Calu3 (cell line): ENCODE measurements around the gene HBD. TPM values are rescaled to one million over a fixed set of nuclear protein-coding genes. Genes with fewer than 3 reads are reported as not detected.

Experiments used
- BruUV-seq: library from RNA; stranded (reverse); fragments of 400-500 nt; replicated peaks from 2 replicates; lab custom pipeline; 2021; lab: Mats Ljungman, UMichigan
- CTCF ChIA-PET: fragments of 300-600 bp; sonication (Branson Sonifier 250); formaldehyde crosslinking; loops from one replicate; lab custom pipeline; 2022; ENCODE audit warnings: antibody characterized with exemption; lab: Charles Lee
- DNase-seq: peaks from one replicate; pipeline ENCODE4 v3.0.0; 2022
- H3K27ac Mint-ChIP-seq: one replicate; pipeline ENCODE4 v1.8.0; 2022; ENCODE audit warnings: mixed read lengths; ENCODE audit not compliant: unreplicated experiment
- H3K27me3 Mint-ChIP-seq: one replicate; pipeline ENCODE4 v1.8.0; 2022; ENCODE audit warnings: mixed read lengths; ENCODE audit not compliant: unreplicated experiment
- H3K36me3 Mint-ChIP-seq: one replicate; pipeline ENCODE4 v1.8.0; 2022; ENCODE audit warnings: mild to moderate bottlenecking, moderate library complexity, mixed read lengths; ENCODE audit not compliant: insufficient read depth, unreplicated experiment
- H3K4me1 Mint-ChIP-seq: one replicate; pipeline ENCODE4 v1.8.0; 2022; ENCODE audit warnings: mild to moderate bottlenecking, low read depth, mixed read lengths; ENCODE audit not compliant: unreplicated experiment
- H3K4me3 Mint-ChIP-seq: one replicate; pipeline ENCODE4 v1.8.0; 2022; ENCODE audit warnings: mild to moderate bottlenecking, low read depth, moderate library complexity, mixed read lengths; ENCODE audit not compliant: unreplicated experiment
- H3K9me3 Mint-ChIP-seq: one replicate; pipeline ENCODE4 v1.8.0; 2022; ENCODE audit warnings: low read depth, mixed read lengths; ENCODE audit not compliant: unreplicated experiment
- intact Hi-C: fragments of 100-400 bp; cut with micrococcal nuclease; formaldehyde crosslinking; loops from one replicate; pipeline ENCODE4 v1.10.0; 2022; ENCODE audit not compliant: unreplicated experiment
- total RNA-seq: library from RNA; stranded (reverse); gene quantifications from 2 replicates; pipeline ENCODE4 v1.2.3, GENCODE V29; 2022
- TF ChIP-seq, protein P1 (sequence below): fragments of 200-600 bp; IDR thresholded peaks from one replicate; pipeline ENCODE4 v1.8.0; 2022; ENCODE audit warnings: antibody characterized with exemption; ENCODE audit not compliant: unreplicated experiment

The HBD gene
- total RNA-seq, 1 experiment from 2014 or later: not detected

DNA sequence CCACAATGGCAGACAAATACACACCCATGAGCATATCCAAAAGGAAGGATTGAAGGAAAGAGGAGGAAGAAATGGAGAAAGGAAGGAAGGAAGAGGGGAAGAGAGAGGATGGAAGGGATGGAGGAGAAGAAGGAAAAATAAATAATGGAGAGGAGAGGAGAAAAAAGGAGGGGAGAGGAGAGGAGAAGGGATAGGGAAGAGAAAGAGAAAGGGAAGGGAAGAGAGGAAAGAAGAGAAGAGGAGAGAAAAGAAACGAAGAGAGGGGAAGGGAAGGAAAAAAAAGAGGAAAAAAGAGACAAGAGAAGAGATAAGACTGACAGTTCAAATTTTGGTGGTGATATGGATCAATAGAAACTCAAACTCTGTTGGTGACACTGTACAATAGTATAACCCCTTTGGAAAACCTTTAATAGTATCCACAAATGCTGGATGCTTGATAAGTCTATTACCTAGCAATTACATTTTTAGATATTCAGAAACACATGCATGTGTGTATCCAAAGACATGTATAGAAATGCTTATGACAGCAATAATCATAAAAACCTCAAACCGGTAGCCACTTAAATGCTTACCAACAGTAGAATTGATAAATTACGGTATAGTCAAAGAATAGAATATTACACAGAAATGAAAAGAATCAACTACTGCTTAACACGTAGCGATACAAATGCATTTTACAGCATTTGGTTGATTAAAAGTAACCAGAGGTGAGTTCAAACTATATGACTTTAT is 1.2 kb upstream of the HBD start:
- no TSS peak for BruUV-seq
- CTCF ChIA-PET: no interaction called here
- no peaks in the 10 kb centered on the region for H3K36me3 Mint-ChIP-seq

DNA sequence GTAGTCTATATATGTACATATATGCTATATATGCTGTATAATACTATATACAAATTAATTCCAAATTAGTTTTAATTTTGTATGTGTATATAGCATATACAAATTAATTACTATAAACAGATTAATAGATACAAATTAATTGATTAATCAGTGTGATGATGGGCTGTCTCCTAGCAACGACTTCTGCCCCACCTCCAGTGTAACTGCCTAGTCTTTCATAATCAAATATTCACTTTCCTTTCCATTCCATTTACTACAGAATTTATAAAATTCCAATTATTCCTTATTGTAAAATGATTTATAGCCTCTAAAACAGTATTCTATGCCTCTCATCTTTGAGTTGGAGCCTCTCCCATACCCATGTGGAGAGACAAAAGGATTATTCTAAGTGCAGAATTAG is 976 bp downstream of the HBD start:
- intact Hi-C loops: no loop called here
- H3K27ac Mint-ChIP-seq: no peak overlapping the region
- DNase-seq: no peak
- H3K36me3 Mint-ChIP-seq: no peaks in the 10 kb centered on the region
- H3K4me1 Mint-ChIP-seq: no peaks in the 10 kb centered on the region
- no peaks in the 10 kb centered on the region for H3K9me3 Mint-ChIP-seq
- TF ChIP-seq, protein P1, sequence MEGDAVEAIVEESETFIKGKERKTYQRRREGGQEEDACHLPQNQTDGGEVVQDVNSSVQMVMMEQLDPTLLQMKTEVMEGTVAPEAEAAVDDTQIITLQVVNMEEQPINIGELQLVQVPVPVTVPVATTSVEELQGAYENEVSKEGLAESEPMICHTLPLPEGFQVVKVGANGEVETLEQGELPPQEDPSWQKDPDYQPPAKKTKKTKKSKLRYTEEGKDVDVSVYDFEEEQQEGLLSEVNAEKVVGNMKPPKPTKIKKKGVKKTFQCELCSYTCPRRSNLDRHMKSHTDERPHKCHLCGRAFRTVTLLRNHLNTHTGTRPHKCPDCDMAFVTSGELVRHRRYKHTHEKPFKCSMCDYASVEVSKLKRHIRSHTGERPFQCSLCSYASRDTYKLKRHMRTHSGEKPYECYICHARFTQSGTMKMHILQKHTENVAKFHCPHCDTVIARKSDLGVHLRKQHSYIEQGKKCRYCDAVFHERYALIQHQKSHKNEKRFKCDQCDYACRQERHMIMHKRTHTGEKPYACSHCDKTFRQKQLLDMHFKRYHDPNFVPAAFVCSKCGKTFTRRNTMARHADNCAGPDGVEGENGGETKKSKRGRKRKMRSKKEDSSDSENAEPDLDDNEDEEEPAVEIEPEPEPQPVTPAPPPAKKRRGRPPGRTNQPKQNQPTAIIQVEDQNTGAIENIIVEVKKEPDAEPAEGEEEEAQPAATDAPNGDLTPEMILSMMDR: no peak
- no TSS peak for BruUV-seq
- H3K27me3 Mint-ChIP-seq: no peaks in the 10 kb centered on the region
- H3K4me3 Mint-ChIP-seq: no peak overlapping the region
- CTCF ChIA-PET: no interaction called here

More for the DNA sequence above, 1.2 kb upstream of the HBD start:
- Mint-ChIP-seq H3K9me3 (no peaks in the 10 kb centered on the region), H3K27me3 (no peaks in the 10 kb centered on the region), H3K4me3 (no peak overlapping the region), H3K27ac (no peak overlapping the region), H3K4me1 (no peaks in the 10 kb centered on the region)
- no peak for DNase-seq
- intact Hi-C loops: no loop called here
- TF ChIP-seq, protein P1: no peak

DNA sequence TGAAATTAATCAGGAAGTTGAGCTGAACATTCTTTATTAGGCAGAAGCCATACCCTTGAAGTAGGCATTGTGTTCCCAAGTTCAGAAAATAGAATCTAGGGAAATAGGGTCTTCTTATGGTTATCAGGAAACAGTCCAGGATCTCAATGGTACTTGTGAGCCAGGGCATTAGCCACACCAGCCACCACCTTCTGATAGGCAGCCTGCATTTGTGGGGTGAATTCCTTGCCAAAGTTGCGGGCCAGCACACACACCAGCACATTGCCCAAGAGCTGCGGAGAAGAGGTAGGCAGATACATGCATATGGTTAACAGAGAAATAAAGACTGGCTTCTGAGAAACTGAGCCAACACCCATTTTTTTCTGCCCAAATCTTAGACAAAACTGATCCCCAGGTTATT is 1.5 kb downstream of the HBD start:
- Mint-ChIP-seq H3K9me3 (no peaks in the 10 kb centered on the region), H3K4me1 (no peaks in the 10 kb centered on the region), H3K36me3 (no peaks in the 10 kb centered on the region), H3K27me3 (no peaks in the 10 kb centered on the region), H3K27ac (no peak overlapping the region), H3K4me3 (no peak overlapping the region)
- BruUV-seq: no TSS peak
- intact Hi-C loops: no loop called here
- CTCF ChIA-PET: no interaction called here
- DNase-seq: no peak
- TF ChIP-seq, protein P1: no peak

DNA sequence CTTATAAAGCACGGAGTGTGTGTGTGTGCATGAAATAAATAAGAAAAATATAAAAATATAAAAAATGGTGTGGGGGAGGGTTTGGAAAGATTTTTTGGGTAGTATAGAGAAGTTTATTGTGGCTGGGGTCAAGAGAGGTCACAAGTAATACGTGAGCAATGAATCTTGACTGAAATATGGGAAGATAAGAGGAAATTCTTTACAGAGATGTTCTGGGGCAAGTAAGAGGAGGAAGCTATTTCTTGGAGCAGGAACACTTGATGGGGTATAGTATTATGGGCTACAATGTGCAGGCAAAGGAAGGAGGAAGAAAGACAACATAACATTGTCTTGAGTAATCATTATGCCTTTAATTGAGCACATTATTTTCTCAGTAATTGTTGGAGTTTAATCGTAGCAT is 2.1 kb downstream of the HBD start:
- CTCF ChIA-PET: no interaction called here
- intact Hi-C loops: no loop called here

More for the DNA sequence above, 2.1 kb downstream of the HBD start:
- no TSS peak for BruUV-seq
- H3K4me3 Mint-ChIP-seq: no peak overlapping the region
- H3K27me3 Mint-ChIP-seq: no peaks in the 10 kb centered on the region
- TF ChIP-seq, protein P1: no peak
- H3K4me1 Mint-ChIP-seq: no peaks in the 10 kb centered on the region
- no peaks in the 10 kb centered on the region for H3K36me3 Mint-ChIP-seq
- H3K9me3 Mint-ChIP-seq: no peaks in the 10 kb centered on the region
- no peak overlapping the region for H3K27ac Mint-ChIP-seq
- no peak for DNase-seq
